Iris pigment epithelial cell (primary cell): ENCODE data around the gene N4BP3.
"Not testable (repeated sequence)": the region's sequence is repeated elsewhere in the genome, so short reads cannot be mapped to it uniquely, and the experiment has no call there.

ENCODE experiments used
- DNase-seq: peaks from one replicate; pipeline ENCODE4 v3.0.0-alpha.2; 2011; ENCODE audit warnings: low read depth

Gene N4BP3, protein sequence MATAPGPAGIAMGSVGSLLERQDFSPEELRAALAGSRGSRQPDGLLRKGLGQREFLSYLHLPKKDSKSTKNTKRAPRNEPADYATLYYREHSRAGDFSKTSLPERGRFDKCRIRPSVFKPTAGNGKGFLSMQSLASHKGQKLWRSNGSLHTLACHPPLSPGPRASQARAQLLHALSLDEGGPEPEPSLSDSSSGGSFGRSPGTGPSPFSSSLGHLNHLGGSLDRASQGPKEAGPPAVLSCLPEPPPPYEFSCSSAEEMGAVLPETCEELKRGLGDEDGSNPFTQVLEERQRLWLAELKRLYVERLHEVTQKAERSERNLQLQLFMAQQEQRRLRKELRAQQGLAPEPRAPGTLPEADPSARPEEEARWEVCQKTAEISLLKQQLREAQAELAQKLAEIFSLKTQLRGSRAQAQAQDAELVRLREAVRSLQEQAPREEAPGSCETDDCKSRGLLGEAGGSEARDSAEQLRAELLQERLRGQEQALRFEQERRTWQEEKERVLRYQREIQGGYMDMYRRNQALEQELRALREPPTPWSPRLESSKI

DNA sequence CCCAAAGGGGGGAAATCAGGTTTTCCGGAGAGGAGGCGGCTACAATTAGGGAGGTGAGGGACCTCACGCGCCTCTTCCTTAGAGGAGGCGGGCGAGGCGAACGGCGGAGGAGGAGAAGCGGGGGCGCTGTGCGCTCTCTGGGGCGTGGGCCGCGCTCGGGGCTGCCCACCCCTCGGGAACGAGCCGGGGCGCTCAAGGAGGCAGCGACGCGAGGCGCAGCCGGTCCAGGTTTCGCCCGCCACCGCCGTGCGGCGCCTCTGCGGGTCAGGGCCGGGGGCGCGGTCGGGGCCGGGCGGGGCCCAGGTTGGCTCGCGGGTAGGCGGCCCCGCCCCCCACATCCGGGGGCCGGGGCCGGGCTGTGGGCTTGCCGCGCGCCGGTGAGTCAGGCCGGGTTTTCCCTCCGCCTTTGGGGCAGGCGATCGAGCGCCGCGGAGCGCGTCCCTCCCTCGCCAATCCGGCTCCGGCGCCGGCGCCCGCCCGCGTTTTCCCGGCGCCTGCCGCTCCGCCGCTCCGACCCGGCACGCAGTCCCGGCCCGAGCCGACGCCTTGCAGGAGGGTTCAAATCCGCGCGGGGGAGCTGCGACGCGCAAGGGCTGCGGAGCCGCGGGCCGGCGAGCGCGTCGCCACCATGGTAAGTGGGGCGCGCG is at the start of gene N4BP3:
Gene N4BP3 (plus strand): TSS at position 392 of the 647 bp plus-strand sequence. CDS start 6,052 bp downstream, outside the sequence.
- DNase-seq, result peak; percentile 66

DNA sequence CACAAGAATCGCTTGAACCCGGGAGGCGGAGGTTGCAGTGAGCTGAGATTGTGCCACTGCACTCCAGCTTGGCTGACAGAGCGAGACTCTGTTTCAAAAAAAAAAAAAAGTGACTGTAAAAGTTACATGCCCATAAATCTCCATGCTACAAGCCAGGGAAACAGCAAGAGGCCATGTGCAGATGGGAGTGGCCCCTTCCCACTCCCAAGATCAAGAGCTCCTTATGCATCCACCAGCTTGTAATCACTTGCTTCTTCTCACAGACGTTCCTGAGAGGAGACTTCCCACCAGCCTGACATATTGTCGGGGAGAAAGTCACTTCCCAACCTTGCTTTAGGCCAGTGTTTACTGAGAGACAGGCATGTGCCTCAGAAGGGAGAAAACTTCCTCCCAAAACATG is 45.6 kb upstream of the N4BP3 start:
- DNase-seq, result no peak

DNA sequence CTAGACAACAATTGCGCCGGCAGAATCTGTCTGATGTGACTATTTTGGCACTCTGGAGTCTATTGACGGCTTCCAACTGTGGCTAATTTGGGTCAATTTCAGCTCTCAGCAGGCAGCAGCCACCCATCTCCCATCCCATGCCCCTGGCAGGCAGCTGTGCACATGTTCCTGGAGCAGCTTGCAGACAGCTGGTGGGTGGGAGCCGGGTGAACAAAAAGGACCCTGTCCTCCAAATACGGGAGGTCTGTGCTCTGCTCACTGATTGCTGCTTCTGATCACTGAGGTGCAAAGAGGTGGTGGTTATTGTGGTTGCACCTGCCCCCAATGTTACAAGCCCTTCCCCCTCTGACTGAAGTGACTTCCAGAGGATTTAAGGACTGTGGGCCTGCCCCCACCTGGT is 45.0 kb upstream of the N4BP3 start:
- DNase-seq, result no peak

DNA sequence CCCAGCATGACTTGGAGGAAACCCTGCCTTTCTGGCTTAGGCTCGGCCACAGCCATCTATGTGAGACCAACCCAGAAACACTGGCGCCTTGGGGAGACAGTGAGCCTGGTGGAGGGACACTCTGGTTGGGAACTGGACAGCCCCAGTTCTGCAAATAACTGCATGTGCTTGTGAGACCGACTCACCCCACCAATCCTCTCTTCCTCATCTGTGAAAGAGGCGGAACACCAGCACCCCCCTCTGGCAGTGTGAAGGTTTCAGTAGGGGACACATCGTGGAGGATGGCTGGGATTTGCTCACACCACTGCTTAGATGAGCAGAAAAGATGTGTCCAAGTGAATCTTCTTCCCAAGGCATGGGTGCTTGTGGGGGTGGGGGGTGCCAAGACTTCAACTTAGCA is 43.4 kb upstream of the N4BP3 start:
- DNase-seq, result peak; percentile 47

DNA sequence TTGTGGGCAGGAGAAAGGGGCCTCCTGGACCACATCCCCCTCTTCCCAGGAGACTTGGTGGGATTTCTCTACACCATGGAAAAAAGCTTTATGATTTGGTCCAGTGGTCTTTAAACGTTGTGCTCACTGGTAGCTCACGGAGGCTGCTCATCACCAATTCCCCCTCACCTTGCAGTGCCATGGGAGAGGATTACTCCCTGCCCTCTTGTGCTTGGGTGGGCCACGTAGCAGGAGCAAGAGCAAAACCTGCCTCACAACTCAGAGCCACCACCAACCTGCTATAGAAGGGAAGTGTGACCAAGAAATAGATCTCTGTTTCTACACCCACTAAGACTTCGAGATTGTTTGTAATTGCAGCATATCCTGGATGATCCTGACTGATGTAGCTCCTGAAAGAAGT is 42.2 kb upstream of the N4BP3 start:
- DNase-seq, result no peak

DNA sequence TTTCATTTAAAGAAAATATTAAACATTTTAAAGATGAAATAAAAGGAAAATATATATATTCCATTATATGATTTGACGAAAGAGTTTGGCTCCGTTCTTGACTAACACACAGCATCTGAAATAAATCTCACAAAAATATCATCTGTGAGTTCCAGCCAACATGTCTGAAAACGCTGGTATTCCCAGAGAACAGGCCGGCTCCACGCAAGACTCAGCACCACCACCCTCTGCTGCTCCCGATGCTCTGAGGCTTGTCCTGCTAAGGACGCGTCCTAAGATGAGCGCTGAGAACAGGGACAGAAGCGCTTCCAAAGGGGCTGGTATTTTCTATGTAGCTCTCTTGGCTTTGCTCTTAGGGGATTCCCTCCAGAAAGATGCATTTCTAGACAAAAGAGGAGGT is 40.6 kb upstream of the N4BP3 start:
- no peak for DNase-seq

DNA sequence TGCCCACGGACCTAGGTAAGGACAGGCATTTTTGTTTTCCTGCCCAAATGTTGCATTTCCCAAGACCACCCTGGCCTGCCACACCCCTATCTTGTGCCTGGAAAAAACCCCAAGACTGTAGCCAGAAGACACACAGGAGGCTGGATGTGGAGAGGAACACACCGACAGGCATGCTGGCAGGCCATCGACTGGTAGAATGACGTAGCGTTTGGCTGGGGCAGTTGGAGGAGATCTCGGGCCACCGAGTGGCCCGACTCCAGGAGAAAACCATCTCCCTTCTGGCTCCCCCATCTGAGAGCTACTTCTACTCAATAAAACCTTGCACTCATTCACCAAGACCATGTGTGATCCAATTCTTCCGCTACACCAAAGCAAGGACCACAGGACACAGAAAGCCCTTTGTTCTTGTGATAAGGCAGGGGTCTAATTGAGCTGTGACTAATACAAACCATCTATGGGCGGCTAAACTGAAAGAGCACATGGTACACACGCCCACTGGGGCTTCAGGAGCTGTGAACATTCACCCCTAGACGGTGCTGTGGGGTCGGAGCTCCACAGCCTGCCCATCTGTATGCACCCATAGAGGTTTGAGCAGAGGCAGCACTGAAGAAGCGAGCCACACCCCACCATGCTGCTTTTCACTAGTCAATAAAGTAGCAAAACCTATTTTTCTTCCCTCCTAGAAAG is 38.9 kb upstream of the N4BP3 start:
- DNase-seq, result no peak

DNA sequence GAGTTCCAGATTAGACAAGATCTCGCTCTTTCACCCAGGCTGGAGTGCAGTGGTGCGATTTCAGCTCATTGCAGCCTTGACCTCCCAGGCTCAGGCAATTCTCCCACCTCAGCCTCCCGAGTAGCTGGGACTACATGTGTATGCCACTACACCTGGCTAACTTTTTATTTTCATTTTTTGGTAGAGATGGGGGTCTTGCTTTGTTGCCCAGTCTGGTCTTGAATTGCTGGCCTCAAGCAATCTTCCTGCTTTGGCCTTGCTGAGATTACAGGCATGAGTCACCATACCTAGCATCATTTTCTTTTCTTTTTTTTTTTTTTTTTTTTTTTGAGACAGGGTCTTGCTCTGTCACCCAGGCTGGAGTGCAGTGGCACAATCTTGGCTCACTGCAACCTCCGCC is 36.4 kb upstream of the N4BP3 start:
- not testable (repeated sequence) for DNase-seq

DNA sequence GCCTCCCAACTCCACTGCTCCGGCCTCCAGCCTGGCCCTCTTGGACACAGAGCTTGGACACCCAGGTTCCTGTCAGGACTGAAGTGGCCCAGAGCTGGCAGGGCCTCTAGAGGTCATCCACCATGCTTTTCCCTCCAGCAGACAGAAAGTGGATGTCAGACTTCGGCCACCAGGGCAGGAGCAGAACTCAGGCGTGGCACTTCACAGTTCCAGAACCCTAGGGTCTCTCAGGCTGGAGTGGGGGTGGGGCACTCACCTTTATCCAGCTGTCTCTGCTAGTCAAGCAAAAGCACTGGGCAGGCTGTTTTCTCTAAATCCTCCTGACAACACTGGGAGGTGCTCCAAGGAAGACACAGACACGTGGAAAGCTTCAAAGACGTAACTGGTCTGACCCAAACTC is 35.6 kb upstream of the N4BP3 start:
- DNase-seq, result no peak

DNA sequence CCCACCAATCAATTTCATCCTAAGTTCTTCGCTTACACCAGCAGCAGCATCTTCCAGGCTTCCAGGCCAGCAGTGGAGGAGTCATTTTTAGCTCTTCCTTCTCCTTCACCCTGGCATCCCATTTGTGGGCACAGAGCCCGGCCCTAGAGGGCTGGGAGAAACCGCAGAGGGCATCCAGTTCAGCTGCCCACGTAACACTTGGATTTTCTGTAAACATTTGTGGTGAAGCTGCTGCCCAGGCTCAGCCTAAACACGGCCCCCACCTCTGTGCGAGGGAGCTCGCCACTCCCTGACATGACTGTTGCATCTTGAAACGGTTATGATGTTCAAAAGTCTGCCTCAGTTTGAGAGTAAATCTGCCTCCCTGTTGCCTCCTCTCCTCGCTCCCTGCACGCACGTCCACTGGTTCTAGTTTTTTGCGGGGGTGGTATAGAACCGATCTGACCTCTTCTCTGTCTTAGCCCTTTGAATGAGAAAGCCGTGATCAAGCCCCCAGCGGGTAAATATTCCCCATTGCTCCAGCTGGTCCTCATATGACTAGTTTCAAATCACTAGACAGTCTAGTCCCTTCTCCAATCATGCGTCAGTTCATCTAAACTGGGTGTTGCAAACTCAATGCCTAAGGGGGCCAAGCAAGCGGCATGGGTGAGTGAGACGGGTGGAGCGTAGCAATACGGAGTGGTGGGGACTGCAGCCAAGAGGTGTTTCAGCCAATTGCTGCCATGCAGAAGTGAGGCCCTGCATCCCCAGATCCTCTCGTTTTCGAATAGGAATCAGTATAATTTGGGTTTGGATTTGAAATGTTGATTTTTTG is 34.9 kb upstream of the N4BP3 start:
- DNase-seq, result peak; percentile 61

DNA sequence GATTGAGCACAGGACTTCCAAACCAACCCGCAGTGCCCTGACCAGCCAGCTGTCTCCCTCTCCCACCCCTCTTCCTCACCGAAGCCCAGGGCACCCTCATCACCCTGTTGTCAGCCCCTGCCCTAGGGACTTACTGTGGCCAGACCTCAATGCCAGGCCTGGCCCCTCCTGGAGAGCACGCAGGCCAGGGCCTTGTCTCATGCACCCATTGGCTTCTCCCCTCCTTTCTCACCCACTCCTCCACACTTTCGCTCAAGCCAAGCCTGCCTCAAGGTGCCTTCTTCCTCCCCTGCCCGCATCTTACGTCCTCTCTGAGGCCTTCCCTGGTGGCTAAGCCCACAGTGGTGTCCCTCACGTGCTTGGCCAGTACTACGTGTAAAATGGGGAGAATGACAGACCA is 33.3 kb upstream of the N4BP3 start:
- DNase-seq, result no peak

DNA sequence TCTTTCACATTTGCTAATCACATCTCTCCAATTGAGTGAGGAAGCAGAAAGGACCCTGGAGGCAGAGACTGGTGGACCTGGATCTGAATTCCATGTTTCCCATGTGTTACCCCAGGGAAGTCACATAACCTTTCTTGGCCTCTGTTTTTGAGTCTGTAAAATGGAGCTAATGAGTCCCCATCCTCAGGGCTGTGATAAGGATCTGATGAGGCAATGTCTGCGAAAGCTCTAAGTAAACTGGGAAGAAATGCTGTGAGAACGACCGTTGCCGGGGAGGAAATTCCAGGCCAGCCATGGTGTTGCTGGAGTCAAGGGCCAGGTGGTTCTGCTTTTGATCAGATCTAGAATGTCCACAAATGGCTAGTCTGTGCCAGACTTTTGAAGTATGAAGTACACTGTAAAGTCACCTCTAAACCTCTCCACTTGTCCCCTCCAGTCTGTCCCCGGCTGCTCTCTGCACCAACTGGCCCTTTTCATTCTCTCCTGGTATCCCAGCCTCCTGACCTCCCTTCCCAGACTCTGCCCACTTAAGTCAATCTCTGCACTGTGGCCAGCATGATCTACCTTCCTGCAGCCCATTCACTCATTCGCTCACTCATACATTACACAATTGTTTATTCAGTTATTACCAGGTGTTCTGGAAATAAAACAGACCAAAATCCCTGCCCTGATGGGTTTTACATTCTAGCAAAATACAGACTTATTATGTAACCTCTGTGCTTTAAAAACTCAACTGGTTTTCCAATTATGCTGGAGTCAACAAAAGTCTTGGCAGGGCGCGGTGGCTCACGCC is 32.5 kb upstream of the N4BP3 start:
- no peak for DNase-seq

DNA sequence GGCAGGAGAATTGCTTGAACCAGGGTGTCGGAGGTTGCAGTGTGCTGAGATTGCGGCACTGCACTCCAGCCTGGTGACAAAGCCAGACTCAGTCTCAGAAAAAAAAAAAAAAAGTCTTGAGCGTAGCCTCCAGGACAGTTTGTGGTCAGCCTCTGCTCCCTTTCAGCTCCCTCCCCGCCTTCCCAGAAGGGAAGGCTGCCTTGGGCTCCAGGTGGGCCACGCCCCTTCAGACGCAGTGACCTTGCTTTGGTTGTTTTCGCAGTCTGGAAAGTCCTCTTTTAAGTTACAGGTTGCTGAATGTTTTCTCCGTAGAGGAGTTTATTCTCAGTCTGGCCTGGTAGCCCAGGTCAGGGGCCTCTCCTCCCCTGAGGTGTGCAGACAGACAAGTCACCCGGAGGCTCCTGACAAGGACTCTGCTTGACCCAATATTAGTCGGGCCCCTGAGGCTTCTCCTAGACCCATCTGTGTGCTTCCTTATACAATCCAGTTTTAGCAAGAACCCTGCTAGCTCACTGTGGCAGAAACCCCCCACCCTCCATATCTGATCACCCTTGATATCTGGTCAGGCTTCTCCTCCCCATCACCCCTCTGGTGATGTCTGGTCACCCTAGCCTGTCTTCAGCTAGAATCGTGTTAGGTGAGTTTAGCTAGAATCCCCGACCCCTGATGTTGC is 31.6 kb upstream of the N4BP3 start:
- DNase-seq, result no peak

DNA sequence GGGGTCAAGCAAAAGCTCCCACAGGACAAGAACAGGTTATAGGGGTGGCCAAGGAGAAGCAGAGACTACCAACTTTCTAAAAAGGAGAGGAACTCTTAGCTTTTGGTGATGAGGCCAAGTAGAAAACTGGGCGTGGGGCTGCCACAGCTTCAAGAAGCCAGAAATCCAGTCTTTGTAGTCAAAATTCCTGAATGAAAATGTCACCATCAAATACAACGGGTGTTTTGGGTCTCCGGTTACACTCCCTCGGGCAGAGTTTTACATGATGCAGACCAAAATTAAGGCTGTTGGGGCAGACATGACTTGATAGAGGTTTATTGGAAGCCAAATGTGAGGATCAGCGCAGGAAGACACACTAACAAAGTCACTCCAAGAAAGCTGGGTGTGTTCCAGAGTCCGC is 29.4 kb upstream of the N4BP3 start:
- no peak for DNase-seq

DNA sequence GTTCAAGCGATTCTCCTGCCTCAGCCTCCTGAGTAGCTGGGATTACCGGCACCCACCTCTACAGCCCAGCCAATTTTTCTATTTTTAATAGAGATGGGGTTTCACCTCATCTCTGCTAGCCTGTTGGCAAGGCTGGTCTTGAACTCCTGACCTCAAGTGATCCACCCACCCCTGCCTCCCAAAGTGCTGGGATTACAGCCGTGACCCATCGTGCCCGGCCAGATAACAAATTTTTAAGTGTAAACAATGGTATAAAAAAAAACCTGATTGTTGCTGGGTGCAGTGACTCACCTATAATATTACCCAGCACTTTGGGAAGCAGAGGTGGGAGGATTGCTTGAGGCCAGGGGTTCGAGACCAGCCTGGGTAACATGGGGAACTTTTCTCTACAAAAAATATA is 28.0 kb upstream of the N4BP3 start:
- DNase-seq, result no peak

DNA sequence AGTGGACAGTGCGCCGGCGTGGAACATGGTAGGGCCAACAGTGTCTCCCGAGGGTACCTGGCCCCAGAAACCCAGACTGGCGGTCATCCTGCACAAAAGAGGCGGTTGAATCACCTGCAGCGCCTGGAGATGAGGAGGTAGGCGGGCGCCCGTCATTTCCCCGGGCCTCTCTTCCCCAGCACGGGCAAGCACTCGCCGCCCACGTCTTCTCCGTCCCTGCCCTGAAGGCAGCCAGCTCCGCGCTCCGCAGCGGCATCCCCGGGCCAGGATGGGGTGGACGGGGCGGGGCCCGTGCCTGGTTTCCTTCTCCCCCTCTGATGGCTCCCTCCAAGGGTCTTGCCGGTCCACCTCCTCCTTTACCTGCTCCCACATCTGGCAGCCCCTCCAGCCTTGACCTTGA is 27.1 kb upstream of the N4BP3 start:
- DNase-seq, result no peak

DNA sequence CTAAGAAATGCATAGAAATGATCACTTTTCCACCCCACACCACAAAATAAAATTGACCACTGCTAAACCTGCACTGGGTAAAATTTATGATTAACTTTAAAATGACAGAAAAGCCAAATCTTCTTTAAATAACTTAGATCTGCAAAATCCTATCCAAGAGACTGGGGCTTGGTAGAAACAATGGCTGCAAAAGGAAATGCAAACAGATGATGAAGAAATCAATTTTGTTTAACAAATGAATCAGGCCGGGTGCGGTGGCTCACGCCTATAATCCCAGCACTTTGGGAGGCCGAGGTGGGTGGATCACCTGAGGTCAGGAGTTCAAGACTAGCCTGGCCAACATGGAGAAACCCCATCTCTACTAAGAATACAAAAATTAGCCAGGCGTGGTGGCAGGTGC is 26.1 kb upstream of the N4BP3 start:
- not testable (repeated sequence) for DNase-seq

DNA sequence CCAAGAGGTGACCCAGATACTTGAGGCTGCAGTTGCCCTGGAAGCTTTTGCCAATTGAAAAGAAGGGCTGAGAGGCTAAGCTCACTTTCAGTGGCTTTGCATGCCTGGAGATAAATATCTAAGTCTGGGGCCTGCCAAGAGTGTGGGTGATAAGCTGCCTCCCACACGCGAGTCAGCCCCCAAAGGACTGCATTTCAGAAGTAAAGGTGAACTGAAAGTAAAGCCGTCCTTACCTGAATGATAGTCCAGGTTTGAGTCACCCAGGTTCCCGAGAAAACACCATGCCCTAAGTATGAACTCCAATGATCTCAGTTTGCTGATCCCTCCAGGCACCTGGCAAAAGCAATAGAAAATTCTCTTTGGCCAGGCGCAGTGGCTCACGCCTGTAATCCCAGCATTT is 22.5 kb upstream of the N4BP3 start:
- DNase-seq, result no peak

DNA sequence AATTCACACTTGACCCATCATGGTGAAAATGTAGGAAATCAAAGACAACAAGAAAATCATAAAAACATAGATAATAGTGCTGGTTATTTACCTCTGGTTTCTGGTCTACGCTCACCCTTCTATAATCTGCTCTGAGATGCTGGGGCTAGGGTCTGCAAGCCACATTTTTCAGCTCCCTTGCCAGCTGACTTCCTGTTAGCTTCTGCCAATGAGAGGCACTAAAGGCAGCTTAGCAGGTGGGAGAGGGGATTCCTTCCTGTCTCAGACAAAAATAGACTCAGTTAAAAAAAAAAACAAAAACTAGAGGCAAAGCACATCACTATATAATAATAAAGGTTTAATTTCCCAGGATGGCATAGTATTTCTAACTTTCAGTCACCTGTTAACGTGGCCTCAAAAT is 20.2 kb upstream of the N4BP3 start:
- DNase-seq, result no peak

DNA sequence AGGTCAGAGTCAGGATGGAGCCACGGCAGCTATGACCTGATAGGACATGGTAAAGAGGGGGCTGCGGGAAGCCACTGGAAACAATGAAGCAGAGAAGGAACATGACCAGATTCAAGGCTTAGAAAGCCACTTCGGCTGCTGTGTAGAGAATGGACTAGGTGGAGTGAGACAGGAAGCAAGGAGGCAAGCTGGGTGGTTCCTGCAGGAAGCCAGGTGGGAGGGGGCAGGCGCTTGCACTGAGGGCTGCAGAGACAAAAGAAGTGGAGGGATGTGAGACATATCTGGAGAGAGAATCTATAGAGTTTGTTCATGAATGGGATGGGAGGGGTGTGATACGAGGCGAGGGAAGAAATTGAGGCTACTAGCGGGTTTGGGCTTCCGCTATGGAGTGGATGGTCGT is 19.0 kb upstream of the N4BP3 start:
- DNase-seq, result no peak

DNA sequence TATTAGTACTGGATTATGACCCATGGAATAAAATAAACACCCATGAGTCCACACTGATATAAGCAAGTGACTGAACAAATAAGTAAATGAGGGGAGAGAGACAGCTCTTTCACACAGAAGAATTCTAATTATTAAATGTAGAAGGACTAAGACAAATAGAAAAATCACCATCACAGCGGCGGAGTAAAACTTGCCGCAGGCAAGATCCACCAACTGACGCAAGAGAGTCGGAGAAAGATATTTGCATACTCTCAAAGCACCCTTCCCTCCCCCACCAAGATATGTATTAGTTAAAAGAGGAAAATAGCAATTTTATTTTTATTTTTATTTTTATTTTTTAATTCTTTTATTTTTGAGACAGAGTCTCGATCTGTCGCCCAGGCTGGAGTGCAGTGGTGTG is 14.6 kb upstream of the N4BP3 start:
- DNase-seq, result no peak
